Transverse colon (tissue), 4 donors: Measurements from ENCODE around the gene LAP3.

Experiments
- CTCF ChIP-seq, 5 experiments: fragments of 200-600 bp in 3 of 5; fragments of 450-650 bp in 2 of 5; sonication (generic) in 3 of 5; IDR thresholded peaks; 1 replicate in 2 of 5; 2 replicates in 3 of 5; pipeline ENCODE4 v1.5.1; 2016 to 2017; ENCODE audit warnings: antibody characterized with exemption in 5 of 5, inconsistent platforms in 3 of 5, mild to moderate bottlenecking in 2 of 5, moderate library complexity in 1 of 5
- EP300 ChIP-seq: sonication (generic); formaldehyde crosslinking; IDR thresholded peaks from one replicate; pipeline ENCODE4 v1.6.1; 2017; ENCODE audit warnings: antibody characterized with exemption, low read depth
- POLR2AphosphoS5 ChIP-seq, 3 donors: sonication (generic); formaldehyde crosslinking; IDR thresholded peaks; one replicate each; pipeline ENCODE4 v1.6.1; 2016; ENCODE audit warnings: antibody characterized with exemption in 3 of 3

GRCh38 chr4:17647176-17647806 is 70.3 kb downstream of the LAP3 start:
- TF ChIP-seq POLR2AphosphoS5 (IDR thresholded peaks at IDR 0.05) (no peak), CTCF (IDR thresholded peaks at IDR 0.05) (no peak), EP300 (no peak)
